ENCODE results near the gene WFDC11. TPM values are rescaled to one million over a fixed set of nuclear protein-coding genes. Genes with fewer than 3 reads are reported as not detected.
"Not testable (repeated sequence)": the region's sequence is repeated elsewhere in the genome, so short reads cannot be mapped to it uniquely, and the experiment has no call there.

Gene WFDC11
- total RNA-seq = not detected

GRCh38 chr20:45670139-45670538 is at the start of gene WFDC11:
TSS of gene WFDC11 (minus strand) at chr20:45670239. CDS start at chr20:45650600, 19,639 bp downstream.
- no peak within 1 kb of the TSS for H3K4me3 Mint-ChIP-seq
- no peaks in the 10 kb centered on the region for H3K9me3 Mint-ChIP-seq
- intact Hi-C loops (cut with micrococcal nuclease) = no loop called here

GRCh38 chr20:45716141-45716688 is 46.2 kb upstream of the WFDC11 start:
- DNase-seq; H3K27ac Mint-ChIP-seq; H3K4me3 Mint-ChIP-seq; H3K4me1 Mint-ChIP-seq (ENCODE audit: low read depth); CTCF ChIA-PET; intact Hi-C loops (cut with micrococcal nuclease); H3K9me3 Mint-ChIP-seq; H3K36me3 Mint-ChIP-seq (ENCODE audit: low read depth): not testable (repeated sequence)
- H3K27me3 Mint-ChIP-seq (ENCODE audit: low read depth) = peaks cover 27% of the 10 kb centered on the region

More at GRCh38 chr20:45670139-45670538, at the start of gene WFDC11:
- peaks cover 23% of the 10 kb centered on the region for H3K27me3 Mint-ChIP-seq (ENCODE audit: low read depth)
- H3K36me3 Mint-ChIP-seq (ENCODE audit: low read depth) = no peaks in the 10 kb centered on the region
- DNase-seq = no peak
- no peak within 1 kb of the TSS for H3K27ac Mint-ChIP-seq
- H3K4me1 Mint-ChIP-seq (ENCODE audit: low read depth) = no peaks in the 10 kb centered on the region
- CTCF ChIA-PET = no interaction called here

DNA sequence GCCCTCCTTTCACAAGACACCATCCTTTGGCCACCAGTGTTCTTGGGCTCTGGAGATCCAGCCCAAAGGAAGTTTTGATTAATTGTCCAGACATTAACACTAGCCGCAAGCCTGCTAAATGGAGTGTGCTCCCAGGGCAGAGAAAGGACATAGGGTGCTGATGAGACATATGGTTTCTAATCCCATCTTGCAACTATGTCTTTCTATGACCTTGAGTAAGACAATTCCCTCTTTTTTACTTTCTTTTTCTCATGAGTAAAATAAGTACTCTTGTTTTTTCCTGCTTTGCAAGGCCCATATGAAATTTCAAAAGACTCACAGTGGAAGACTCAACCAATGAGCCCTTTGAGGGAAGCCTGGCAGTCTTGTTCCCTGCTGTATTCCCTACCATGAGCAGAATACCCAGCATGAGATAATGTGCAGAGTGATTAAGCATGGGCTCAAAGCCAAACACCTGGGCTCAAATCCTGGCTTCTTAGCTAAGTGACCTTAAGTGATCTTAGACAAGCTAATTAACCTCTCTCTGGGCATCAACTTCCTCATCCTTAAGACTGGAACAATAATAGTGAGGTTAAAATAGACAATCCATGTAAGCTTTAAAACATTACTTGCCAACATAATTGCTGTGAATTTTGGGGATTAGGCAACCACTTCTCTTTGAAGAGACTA is 35.1 kb upstream of the WFDC11 start, which contains the start of gene WFDC10B:
TSS of gene WFDC10B (minus strand) at position 51 of the 669 bp plus-strand sequence. CDS start 19,027 bp downstream, outside the sequence.
- Mint-ChIP-seq H3K27ac (no peak within 1 kb of the TSS), H3K27me3 (ENCODE audit: low read depth) (peaks cover 22% of the 10 kb centered on the region), H3K4me1 (ENCODE audit: low read depth) (no peaks in the 10 kb centered on the region), H3K9me3 (no peaks in the 10 kb centered on the region), H3K36me3 (ENCODE audit: low read depth) (no peaks in the 10 kb centered on the region), H3K4me3 (no peak within 1 kb of the TSS)
- intact Hi-C loops (cut with micrococcal nuclease) = no loop called here
- DNase-seq = no peak
- CTCF ChIA-PET = no interaction called here

GRCh38 chr20:45701873-45702272 is 31.8 kb upstream of the WFDC11 start, which contains the start of gene WFDC13:
TSS of gene WFDC13 (plus strand) at chr20:45702038. CDS start at chr20:45702124, 86 bp downstream.
- Mint-ChIP-seq H3K4me1 (ENCODE audit: low read depth) (no peaks in the 10 kb centered on the region), H3K9me3 (no peaks in the 10 kb centered on the region), H3K4me3 (no peak within 1 kb of the TSS), H3K36me3 (ENCODE audit: low read depth) (no peaks in the 10 kb centered on the region), H3K27me3 (ENCODE audit: low read depth) (peaks cover 16% of the 10 kb centered on the region), H3K27ac (no peak within 1 kb of the TSS)
- CTCF ChIA-PET = no interaction called here
- DNase-seq = no peak
- intact Hi-C loops (cut with micrococcal nuclease) = no loop called here

DNA sequence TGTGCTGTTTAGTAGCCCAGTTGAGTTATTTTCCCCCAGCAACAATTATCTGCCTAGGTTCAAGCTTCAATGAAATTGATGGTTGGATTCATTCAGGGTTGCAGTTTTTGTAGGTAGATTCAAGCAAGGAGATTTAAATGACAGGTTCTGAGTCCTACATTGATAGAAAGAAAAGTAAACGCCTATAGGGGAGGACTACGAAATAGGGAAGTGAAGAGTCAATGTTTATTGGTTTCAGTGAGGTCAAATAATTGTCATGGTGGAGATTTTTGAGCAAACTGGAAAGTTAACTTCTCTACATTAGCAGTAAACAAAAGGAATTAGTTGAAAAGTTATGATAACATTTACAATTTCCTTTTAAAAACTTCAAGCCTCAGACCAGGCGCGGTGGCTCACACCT is 31.1 kb upstream of the WFDC11 start:
- H3K4me3 Mint-ChIP-seq = no peak overlapping the region

GRCh38 chr20:45695496-45695895 is 25.5 kb upstream of the WFDC11 start:
- no peak overlapping the region for H3K4me3 Mint-ChIP-seq
- H3K27me3 Mint-ChIP-seq (ENCODE audit: low read depth) = peaks cover 34% of the 10 kb centered on the region

More for the DNA sequence above, 31.1 kb upstream of the WFDC11 start:
- no peaks in the 10 kb centered on the region for H3K9me3 Mint-ChIP-seq
- no peak for DNase-seq
- intact Hi-C loops (cut with micrococcal nuclease) = no loop called here
- CTCF ChIA-PET = no interaction called here
- no peak overlapping the region for H3K27ac Mint-ChIP-seq
- H3K4me1 Mint-ChIP-seq (ENCODE audit: low read depth) = no peaks in the 10 kb centered on the region
- H3K36me3 Mint-ChIP-seq (ENCODE audit: low read depth) = no peaks in the 10 kb centered on the region
- H3K27me3 Mint-ChIP-seq (ENCODE audit: low read depth) = peaks cover 21% of the 10 kb centered on the region

DNA sequence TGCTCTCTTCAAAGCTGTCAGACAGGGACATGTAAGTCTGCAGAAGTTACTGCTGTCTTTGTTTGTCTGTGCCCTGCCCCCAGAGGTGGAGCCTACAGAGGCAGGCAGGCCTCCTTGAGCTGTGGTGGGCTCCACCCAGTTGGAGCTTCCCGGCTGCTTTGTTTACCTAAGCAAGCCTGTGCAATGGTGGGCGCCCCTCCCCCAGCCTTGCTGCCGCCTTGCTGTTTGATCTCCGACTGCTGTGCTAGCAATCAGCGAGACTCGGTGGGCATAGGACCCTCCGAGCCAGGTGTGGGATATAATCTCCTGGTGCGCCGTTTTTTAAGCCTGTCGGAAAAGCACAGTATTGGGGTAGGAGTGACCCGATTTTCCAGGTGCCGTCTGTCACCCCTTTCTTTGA is 23.3 kb upstream of the WFDC11 start:
- H3K27me3 Mint-ChIP-seq (ENCODE audit: low read depth) = peaks cover 36% of the 10 kb centered on the region
- H3K9me3 Mint-ChIP-seq; CTCF ChIA-PET; H3K4me3 Mint-ChIP-seq; H3K4me1 Mint-ChIP-seq (ENCODE audit: low read depth); DNase-seq; intact Hi-C loops (cut with micrococcal nuclease); H3K36me3 Mint-ChIP-seq (ENCODE audit: low read depth); H3K27ac Mint-ChIP-seq: not testable (repeated sequence)

More at GRCh38 chr20:45695496-45695895, 25.5 kb upstream of the WFDC11 start:
- Mint-ChIP-seq H3K4me1 (ENCODE audit: low read depth) (no peaks in the 10 kb centered on the region), H3K27ac (no peak overlapping the region), H3K36me3 (ENCODE audit: low read depth) (no peaks in the 10 kb centered on the region), H3K9me3 (no peaks in the 10 kb centered on the region)
- intact Hi-C loops (cut with micrococcal nuclease) = no loop called here
- CTCF ChIA-PET = no interaction called here
- no peak for DNase-seq

DNA sequence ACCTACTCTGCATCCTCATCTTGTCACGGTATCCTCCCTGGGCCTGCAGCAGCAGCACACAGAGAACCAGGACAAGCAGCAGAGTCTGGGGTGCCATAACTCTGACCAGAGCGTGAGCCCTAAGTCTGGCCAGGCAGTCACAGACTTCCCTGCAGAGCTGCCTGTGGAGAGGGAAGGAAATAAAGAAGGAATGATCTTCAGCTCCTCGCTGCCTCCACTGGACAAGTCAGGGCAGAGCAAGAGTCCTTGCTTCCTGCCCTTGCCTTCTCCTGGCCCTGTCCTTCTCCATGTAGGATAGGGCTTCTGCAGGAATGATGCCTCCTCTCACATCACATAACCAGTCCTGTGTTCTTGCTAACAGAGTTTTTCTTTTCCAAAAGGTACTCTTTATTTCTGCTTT is 15.9 kb upstream of the WFDC11 start:
- Mint-ChIP-seq H3K4me1 (ENCODE audit: low read depth) (no peaks in the 10 kb centered on the region), H3K36me3 (ENCODE audit: low read depth) (no peaks in the 10 kb centered on the region), H3K27me3 (ENCODE audit: low read depth) (peaks cover 15% of the 10 kb centered on the region), H3K9me3 (no peaks in the 10 kb centered on the region), H3K4me3 (no peak overlapping the region), H3K27ac (no peak overlapping the region)
- no peak for DNase-seq
- intact Hi-C loops (cut with micrococcal nuclease) = no loop called here
- CTCF ChIA-PET = no interaction called here

DNA sequence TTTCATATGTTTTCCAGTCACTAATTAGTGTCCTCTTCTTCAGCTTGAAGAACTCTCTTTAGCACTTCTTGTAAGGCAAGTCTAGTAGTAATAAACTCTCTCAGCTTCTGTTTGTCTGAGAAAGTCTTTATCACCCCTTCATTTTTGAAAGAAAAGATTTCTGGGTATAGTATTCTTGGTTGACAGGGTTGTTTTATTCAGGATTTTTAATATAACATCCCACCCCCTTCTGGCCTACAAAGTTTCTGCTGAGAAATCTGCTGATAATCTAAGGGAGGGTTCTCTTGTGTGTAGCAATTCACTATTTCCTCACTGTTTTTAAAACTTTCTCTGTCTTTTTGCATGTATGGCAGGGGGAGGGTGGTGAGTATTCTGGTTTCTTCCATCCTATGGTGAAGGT is 9.6 kb upstream of the WFDC11 start:
- Mint-ChIP-seq H3K27ac (no peak overlapping the region), H3K27me3 (ENCODE audit: low read depth) (peaks cover 25% of the 10 kb centered on the region), H3K4me1 (ENCODE audit: low read depth) (no peaks in the 10 kb centered on the region), H3K9me3 (peaks cover 27% of the 10 kb centered on the region), H3K36me3 (ENCODE audit: low read depth) (peaks cover 5% of the 10 kb centered on the region), H3K4me3 (no peak overlapping the region)
- CTCF ChIA-PET = interaction anchor here (0.8 kb wide), 1 partner anchor 91 kb away, joined by 3 read pairs; no protein-coding TSS in a partner anchor
- no peak for DNase-seq
- intact Hi-C loops (cut with micrococcal nuclease) = no loop called here

DNA sequence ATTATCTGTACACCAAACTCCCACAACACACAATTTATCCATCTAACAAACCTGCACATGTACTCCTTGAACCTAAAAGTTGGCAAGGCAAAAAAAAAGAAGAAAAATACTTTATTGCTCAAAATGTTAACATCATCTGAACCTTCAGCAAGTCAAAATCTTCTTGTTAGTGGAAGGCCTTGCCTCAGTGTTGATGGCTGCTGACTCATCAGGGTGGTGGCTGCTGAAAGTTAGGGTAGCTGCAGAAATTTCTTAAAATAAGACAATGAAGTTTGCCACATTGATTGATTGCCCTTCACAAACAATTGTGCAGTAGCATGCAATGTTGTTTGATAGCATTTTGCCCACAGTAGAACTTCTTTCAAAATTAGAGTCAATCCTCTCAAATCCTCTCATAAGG is 2.7 kb upstream of the WFDC11 start:
- intact Hi-C loops (cut with micrococcal nuclease) = no loop called here
- Mint-ChIP-seq H3K9me3 (peaks cover 7% of the 10 kb centered on the region), H3K36me3 (ENCODE audit: low read depth) (peaks cover 1% of the 10 kb centered on the region), H3K4me1 (ENCODE audit: low read depth) (no peaks in the 10 kb centered on the region), H3K27me3 (ENCODE audit: low read depth) (peaks cover 29% of the 10 kb centered on the region), H3K4me3 (no peak overlapping the region), H3K27ac (no peak overlapping the region)
- DNase-seq = no peak
- CTCF ChIA-PET = no interaction called here

DNA sequence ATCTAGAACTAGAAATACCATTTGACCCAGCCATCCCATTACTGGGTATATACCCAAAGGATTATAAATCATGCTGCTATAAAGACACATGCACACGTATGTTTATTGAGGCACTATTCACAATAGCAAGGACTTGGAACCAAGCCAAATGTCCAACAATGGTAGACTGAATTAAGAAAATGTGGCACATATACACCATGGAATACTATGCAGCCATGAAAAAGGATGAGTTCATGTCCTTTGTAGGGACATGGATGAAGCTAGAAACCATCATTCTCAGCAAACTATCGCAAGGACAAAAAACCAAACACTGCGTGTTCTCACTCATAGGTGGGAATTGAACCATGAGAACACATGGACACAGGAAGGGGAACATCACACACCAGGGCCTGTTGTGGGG is 13.0 kb downstream of the WFDC11 start:
- H3K4me1 Mint-ChIP-seq (ENCODE audit: low read depth); H3K27ac Mint-ChIP-seq; H3K27me3 Mint-ChIP-seq (ENCODE audit: low read depth); DNase-seq; intact Hi-C loops (cut with micrococcal nuclease); H3K4me3 Mint-ChIP-seq; H3K36me3 Mint-ChIP-seq (ENCODE audit: low read depth): not testable (repeated sequence)
- H3K9me3 Mint-ChIP-seq = peaks cover 11% of the 10 kb centered on the region
- CTCF ChIA-PET = interaction anchor here (1.5 kb wide), 1 partner anchor 114 kb away, joined by 6 read pairs; no protein-coding TSS in a partner anchor

DNA sequence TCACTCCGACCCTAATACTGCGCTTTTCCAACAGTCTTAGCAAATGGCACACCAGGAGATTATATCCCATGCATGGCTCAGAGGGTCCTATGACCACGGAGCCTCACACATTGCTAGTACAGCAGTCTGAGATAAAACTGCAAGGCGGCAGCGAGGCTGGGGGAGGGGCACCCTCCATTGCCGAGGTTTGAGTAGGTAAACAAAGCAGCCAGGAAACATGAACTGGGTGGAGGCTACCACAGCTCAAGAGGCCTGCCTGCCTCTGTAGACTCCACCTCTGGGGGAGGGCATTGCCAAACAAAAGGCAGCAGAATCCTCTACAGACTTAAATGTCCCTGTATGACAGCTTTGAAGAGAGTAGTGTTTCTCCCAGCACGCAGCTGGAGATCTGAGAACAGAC is 18.3 kb downstream of the WFDC11 start:
- CTCF ChIA-PET; intact Hi-C loops (cut with micrococcal nuclease); H3K4me3 Mint-ChIP-seq; H3K27ac Mint-ChIP-seq; H3K9me3 Mint-ChIP-seq; H3K36me3 Mint-ChIP-seq (ENCODE audit: low read depth); DNase-seq; H3K4me1 Mint-ChIP-seq (ENCODE audit: low read depth): not testable (repeated sequence)
- H3K27me3 Mint-ChIP-seq (ENCODE audit: low read depth) = peaks cover 13% of the 10 kb centered on the region

- DNase-seq = no peak
- CTCF ChIA-PET = interaction anchor here (1.3 to 2.7 kb wide), 2 partner anchors 20 to 122 kb away, joined by 4 to 9 read pairs; partner anchors contain the start of gene WFDC10A
- H3K36me3 Mint-ChIP-seq (ENCODE audit: low read depth) = no peaks in the 10 kb centered on the region
- no peaks in the 10 kb centered on the region for H3K9me3 Mint-ChIP-seq
- H3K4me3 Mint-ChIP-seq = no peak overlapping the region
- no peaks in the 10 kb centered on the region for H3K4me1 Mint-ChIP-seq (ENCODE audit: low read depth)
- no peak overlapping the region for H3K27ac Mint-ChIP-seq
- intact Hi-C loops (cut with micrococcal nuclease) = no loop called here
- H3K27me3 Mint-ChIP-seq (ENCODE audit: low read depth) = peaks cover 8% of the 10 kb centered on the region
Observed at GRCh38 chr20:45649312-45649863, 20.7 kb downstream of the WFDC11 start.

All from activated naive CD4-positive, alpha-beta T cell treated with anti-CD3 and anti-CD28 coated beads for 36 hours (primary cell).